ENCODE data around the gene KCNT2. TPM values are rescaled to one million over a fixed set of nuclear protein-coding genes. Genes with fewer than 3 reads are reported as not detected.
A peak's percentile ranks its signal among the peaks of the same experiment; 100 is the strongest.

Gene KCNT2
- polyA plus RNA-seq, 1 donor from 2014 or later, result 21.4 TPM

DNA sequence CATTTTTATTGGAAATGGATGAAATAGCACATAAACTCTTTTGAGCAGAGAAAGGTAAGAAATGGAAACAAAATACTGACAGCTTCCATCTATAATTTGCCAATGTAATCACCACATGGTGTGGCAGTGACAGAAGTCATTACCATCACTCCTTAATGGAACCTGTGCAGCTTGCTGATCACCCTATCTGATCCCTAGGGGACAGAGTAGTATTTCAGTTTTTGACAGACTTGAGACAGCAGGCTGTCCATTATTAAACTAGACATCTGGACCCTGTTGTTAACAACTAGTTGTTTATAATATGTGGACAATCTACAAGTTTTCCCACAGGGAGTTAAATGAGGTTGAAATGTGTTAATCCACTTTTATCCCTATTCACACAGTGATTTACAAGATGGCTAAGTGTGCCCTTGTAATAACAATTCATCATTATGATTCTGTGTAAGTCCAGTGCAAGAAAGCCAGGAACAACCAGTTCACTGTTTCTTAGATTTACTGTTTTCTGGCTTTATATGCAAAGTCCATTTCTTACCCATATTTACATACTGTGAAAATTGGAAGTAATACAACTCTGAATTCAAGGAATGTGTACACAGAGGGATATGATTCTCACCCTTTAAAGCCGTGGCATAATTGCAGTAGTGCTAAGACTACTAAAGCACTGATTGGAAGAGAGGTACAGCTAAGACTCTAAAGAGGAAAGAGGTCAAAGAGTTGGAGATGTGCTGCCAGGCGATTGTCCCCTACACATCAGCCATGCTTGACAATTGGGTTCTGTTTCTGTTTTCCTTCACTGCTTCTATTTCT, 9.1 kb downstream of the KCNT2 start:
- no peaks in the 10 kb centered on the region for H3K9me2 ChIP-seq (ENCODE audit: insufficient read depth, low read length)
- no peak overlapping the region for H2AFZ ChIP-seq (ENCODE audit: low read depth, low read length)
- no peaks in the 10 kb centered on the region for H4K20me1 ChIP-seq (ENCODE audit: insufficient read depth)
- no peak overlapping the region for H3K9ac ChIP-seq (ENCODE audit: low read length)
- no peak overlapping the region for H3K27ac ChIP-seq (ENCODE audit: low read length)
- peaks cover 7% of the 10 kb centered on the region for H3F3A ChIP-seq (ENCODE audit: insufficient read depth, low read length, poor library complexity, severe bottlenecking)
- H3K9me3 ChIP-seq (ENCODE audit: low read length), result no peaks in the 10 kb centered on the region
- TF ChIP-seq EZH2 (IDR thresholded peaks at IDR 0.05; ENCODE audit: borderline replicate concordance, insufficient read depth, low read length, poor library complexity, severe bottlenecking) (no peak), TAF1 (IDR thresholded peaks at IDR 0.05; ENCODE audit: low read depth) (no peak), EP300 (conservative IDR thresholded peaks at IDR 0.05; ENCODE audit: poor library complexity, severe bottlenecking) (peak; percentile 55), POLR2AphosphoS5 (IDR thresholded peaks at IDR 0.05) (peak; percentile 40), SMC3 (conservative IDR thresholded peaks at IDR 0.05; ENCODE audit: poor library complexity) (no peak), CTCF (IDR thresholded peaks at IDR 0.05; ENCODE audit: poor library complexity, severe bottlenecking) (no peak), RAD21 (conservative IDR thresholded peaks at IDR 0.05) (no peak), MXI1 (conservative IDR thresholded peaks at IDR 0.05; ENCODE audit: poor library complexity, severe bottlenecking) (no peak)
- TF ChIP-seq, protein P1, sequence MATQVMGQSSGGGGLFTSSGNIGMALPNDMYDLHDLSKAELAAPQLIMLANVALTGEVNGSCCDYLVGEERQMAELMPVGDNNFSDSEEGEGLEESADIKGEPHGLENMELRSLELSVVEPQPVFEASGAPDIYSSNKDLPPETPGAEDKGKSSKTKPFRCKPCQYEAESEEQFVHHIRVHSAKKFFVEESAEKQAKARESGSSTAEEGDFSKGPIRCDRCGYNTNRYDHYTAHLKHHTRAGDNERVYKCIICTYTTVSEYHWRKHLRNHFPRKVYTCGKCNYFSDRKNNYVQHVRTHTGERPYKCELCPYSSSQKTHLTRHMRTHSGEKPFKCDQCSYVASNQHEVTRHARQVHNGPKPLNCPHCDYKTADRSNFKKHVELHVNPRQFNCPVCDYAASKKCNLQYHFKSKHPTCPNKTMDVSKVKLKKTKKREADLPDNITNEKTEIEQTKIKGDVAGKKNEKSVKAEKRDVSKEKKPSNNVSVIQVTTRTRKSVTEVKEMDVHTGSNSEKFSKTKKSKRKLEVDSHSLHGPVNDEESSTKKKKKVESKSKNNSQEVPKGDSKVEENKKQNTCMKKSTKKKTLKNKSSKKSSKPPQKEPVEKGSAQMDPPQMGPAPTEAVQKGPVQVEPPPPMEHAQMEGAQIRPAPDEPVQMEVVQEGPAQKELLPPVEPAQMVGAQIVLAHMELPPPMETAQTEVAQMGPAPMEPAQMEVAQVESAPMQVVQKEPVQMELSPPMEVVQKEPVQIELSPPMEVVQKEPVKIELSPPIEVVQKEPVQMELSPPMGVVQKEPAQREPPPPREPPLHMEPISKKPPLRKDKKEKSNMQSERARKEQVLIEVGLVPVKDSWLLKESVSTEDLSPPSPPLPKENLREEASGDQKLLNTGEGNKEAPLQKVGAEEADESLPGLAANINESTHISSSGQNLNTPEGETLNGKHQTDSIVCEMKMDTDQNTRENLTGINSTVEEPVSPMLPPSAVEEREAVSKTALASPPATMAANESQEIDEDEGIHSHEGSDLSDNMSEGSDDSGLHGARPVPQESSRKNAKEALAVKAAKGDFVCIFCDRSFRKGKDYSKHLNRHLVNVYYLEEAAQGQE (IDR thresholded peaks at IDR 0.05; ENCODE audit: borderline replicate concordance), result no peak
- no peaks in the 10 kb centered on the region for H3K36me3 ChIP-seq (ENCODE audit: insufficient read depth, low read length)
- H3K4me3 ChIP-seq (ENCODE audit: low read length), result no peak overlapping the region
- peaks cover 11% of the 10 kb centered on the region for H3K79me2 ChIP-seq (replicated peaks; ENCODE audit: insufficient read depth, low read length)
- H3K27me3 ChIP-seq (ENCODE audit: insufficient read depth, low read depth, low read length), result no peaks in the 10 kb centered on the region
- H3K4me2 ChIP-seq (ENCODE audit: low read length), result no peak overlapping the region

DNA sequence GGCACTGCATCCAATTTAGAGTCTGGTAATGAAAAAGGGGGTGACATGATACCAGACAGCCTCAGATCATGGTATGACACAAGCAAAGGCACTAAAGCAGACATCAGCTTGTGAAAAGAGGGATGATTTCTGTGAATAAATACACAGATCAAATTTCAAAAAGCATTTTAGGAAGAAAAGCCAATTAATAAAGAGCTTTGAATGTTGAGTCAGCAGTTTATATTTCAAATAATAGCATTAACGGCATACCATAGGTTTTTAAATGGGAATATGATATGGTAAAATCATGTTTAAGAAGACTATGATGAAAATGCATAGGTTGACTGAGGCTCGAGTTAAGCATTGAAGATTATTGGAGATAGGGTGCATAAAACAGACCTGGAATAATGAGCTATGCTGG, 13.5 kb downstream of the KCNT2 start:
- Histone ChIP-seq H3K9me3 (ENCODE audit: low read length) (no peaks in the 10 kb centered on the region), H2AFZ (ENCODE audit: low read depth, low read length) (no peak overlapping the region), H3K9ac (ENCODE audit: low read length) (peak overlapping the region; percentile 18), H3K9me2 (ENCODE audit: insufficient read depth, low read length) (no peaks in the 10 kb centered on the region), H4K20me1 (ENCODE audit: insufficient read depth) (no peaks in the 10 kb centered on the region), H3K4me2 (ENCODE audit: low read length) (peak overlapping the region; percentile 20), H3K79me2 (replicated peaks; ENCODE audit: insufficient read depth, low read length) (no peaks in the 10 kb centered on the region), H3F3A (ENCODE audit: insufficient read depth, low read length, poor library complexity, severe bottlenecking) (peaks cover 7% of the 10 kb centered on the region), H3K4me3 (ENCODE audit: low read length) (peak overlapping the region; percentile 44), H3K27me3 (ENCODE audit: insufficient read depth, low read depth, low read length) (no peaks in the 10 kb centered on the region), H3K27ac (ENCODE audit: low read length) (peak overlapping the region; percentile 87), H3K36me3 (ENCODE audit: insufficient read depth, low read length) (no peaks in the 10 kb centered on the region)
- TF ChIP-seq EP300 (conservative IDR thresholded peaks at IDR 0.05; ENCODE audit: poor library complexity, severe bottlenecking) (no peak), CTCF (IDR thresholded peaks at IDR 0.05; ENCODE audit: poor library complexity, severe bottlenecking) (no peak), TAF1 (IDR thresholded peaks at IDR 0.05; ENCODE audit: low read depth) (no peak), RAD21 (conservative IDR thresholded peaks at IDR 0.05) (no peak)

Data from neural cell (in vitro differentiated cells).